Sigmoid colon (tissue), 4 donors: ENCODE data around the gene SIGLEC12.

ENCODE experiments used
- CTCF ChIP-seq, 4 experiments: fragments of 450-650 bp in 3 of 4; fragments of 200-600 bp in 1 of 4; IDR thresholded peaks; one replicate each; pipeline ENCODE4 v1.5.1; 2016 to 2019; ENCODE audit warnings: antibody characterized with exemption in 4 of 4, mild to moderate bottlenecking in 3 of 4, moderate library complexity in 2 of 4
- EP300 ChIP-seq, 4 donors: sonication (generic); formaldehyde crosslinking; IDR thresholded peaks; one replicate each; pipeline ENCODE4 v1.6.1; 2017; ENCODE audit warnings: antibody characterized with exemption in 4 of 4
- POLR2A ChIP-seq, 2 donors: fragments of 450-650 bp; IDR thresholded peaks; one replicate each; pipeline ENCODE4 v1.6.1; 2016; ENCODE audit warnings: antibody characterized with exemption in 2 of 2, mild to moderate bottlenecking in 2 of 2, moderate library complexity in 2 of 2
- POLR2AphosphoS5 ChIP-seq, 4 donors: sonication (generic); formaldehyde crosslinking; IDR thresholded peaks; one replicate each; pipeline ENCODE4 v1.6.1; 2017; ENCODE audit warnings: antibody characterized with exemption in 4 of 4

- TF ChIP-seq POLR2AphosphoS5 (IDR thresholded peaks at IDR 0.05) (no peak), CTCF (IDR thresholded peaks at IDR 0.05) (no peak), POLR2A (IDR thresholded peaks at IDR 0.05) (no peak), EP300 (IDR thresholded peaks at IDR 0.05) (no peak)
These were observed 44.1 kb downstream of the SIGLEC12 start for GRCh38 chr19:51457351-51458013.
